Ectodermal cell (in vitro differentiated cells): Measurements from ENCODE around the gene MON1A. TPM values are rescaled to one million over a fixed set of nuclear protein-coding genes. Genes with fewer than 3 reads are reported as not detected.

ENCODE experiments used
- H3K27ac ChIP-seq: 2 replicates; pipeline ENCODE4 v1.7.0; 2013; ENCODE audit warnings: mild to moderate bottlenecking, low read depth, low read length; ENCODE audit not compliant: insufficient read depth, poor library complexity, severe bottlenecking
- H3K27me3 ChIP-seq: 2 replicates; pipeline ENCODE4 v1.7.0; 2013; ENCODE audit warnings: mild to moderate bottlenecking, low read length; ENCODE audit not compliant: insufficient read depth, control insufficient read depth, poor library complexity, severe bottlenecking
- H3K36me3 ChIP-seq: one replicate; pipeline ENCODE4 v1.7.0; 2013; ENCODE audit warnings: low read length; ENCODE audit not compliant: control insufficient read depth, insufficient read depth
- H3K4me1 ChIP-seq: one replicate; pipeline ENCODE4 v1.7.0; 2013; ENCODE audit warnings: low read length; ENCODE audit not compliant: control insufficient read depth, insufficient read depth
- H3K4me3 ChIP-seq: 2 replicates; pipeline ENCODE4 v1.7.0; 2013; ENCODE audit warnings: low read depth, low read length, control low read depth; ENCODE audit not compliant: insufficient read depth
- H3K9me3 ChIP-seq: 2 replicates; pipeline ENCODE4 v1.7.0; 2013; ENCODE audit warnings: mild to moderate bottlenecking, low read length, moderate library complexity; ENCODE audit not compliant: control insufficient read depth
- WGBS, 2 experiments: methylation state at CpG; one replicate each; pipeline ENCODE4 v1.1.7; 2013; ENCODE audit warnings: missing lambda C conversion rate in 2 of 2; 5-methylcytosine and 5-hydroxymethylcytosine counted together
- polyA plus RNA-seq, 4 experiments: library from polyadenylated mRNA; stranded (reverse); fragments of 50-300 nt; gene quantifications; one replicate each; pipeline ENCODE4 v1.2.3, GENCODE V29; 2013

Gene MON1A, protein sequence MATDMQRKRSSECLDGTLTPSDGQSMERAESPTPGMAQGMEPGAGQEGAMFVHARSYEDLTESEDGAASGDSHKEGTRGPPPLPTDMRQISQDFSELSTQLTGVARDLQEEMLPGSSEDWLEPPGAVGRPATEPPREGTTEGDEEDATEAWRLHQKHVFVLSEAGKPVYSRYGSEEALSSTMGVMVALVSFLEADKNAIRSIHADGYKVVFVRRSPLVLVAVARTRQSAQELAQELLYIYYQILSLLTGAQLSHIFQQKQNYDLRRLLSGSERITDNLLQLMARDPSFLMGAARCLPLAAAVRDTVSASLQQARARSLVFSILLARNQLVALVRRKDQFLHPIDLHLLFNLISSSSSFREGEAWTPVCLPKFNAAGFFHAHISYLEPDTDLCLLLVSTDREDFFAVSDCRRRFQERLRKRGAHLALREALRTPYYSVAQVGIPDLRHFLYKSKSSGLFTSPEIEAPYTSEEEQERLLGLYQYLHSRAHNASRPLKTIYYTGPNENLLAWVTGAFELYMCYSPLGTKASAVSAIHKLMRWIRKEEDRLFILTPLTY
- polyA plus RNA-seq (2013, experiment 1 of 4): 10.0 TPM
- 7.7 TPM for polyA plus RNA-seq (2013, experiment 2 of 4)
- 7.5 TPM for polyA plus RNA-seq (2013, experiment 3 of 4)
- 7.8 TPM for polyA plus RNA-seq (2013, experiment 4 of 4)

DNA sequence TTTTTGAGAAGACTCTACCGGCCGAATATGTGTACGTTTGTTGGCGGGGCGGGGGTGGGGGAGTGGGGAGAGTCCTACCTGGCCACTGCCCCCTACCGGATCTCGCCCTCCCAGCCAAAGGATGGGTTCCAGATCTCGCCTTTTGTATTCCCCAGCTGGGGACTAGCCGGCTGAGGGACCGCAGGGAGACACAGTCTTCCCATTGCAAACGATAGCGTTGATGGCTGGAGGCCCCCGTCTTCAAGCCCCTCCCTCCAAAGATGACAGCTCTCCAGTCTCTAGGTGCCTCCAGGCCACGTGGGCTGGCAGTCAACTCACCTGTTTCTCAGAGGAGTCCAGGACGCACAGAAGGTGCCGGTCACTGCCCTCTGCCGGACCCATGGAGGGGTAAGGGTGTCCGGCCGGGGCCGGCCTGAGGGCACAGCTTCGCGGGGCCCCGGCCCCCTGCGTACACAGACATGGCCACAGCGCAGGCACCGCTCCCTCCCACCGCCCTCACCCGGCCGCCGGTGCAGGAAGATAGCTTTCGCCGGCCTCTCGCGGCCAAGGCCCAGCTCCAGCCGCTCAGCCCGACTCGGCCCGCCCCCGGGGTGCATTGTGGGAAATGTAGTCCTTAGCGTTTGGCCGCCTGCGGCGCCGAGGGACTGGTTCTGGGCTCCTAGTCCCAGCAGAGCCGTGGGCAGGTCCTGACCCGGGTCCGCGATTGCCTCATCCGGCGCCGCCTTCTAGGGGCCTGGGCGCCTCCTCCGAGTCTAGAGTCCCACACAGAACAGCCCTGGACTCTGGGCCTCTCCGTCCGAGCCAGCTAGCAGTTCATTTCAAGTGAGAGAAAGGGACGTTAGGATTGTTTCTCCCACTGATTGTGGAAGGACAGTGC, at the start of gene MON1A:
TSS of gene MON1A (minus strand) at position 521 of the 877 bp plus-strand sequence. CDS start 16,465 bp downstream, outside the sequence.
- no peaks in the 10 kb centered on the region for H3K9me3 ChIP-seq
- H3K27me3 ChIP-seq: no peaks in the 10 kb centered on the region
- H3K4me3 ChIP-seq: peak within 1 kb of the TSS; percentile 89
- no peaks in the 10 kb centered on the region for H3K36me3 ChIP-seq
- peaks cover 10% of the 10 kb centered on the region for H3K4me1 ChIP-seq
- peak within 1 kb of the TSS; percentile 67 for H3K27ac ChIP-seq
- WGBS, 2 experiments: 4% methylated on average over 56 of the region's 56 CpGs

DNA sequence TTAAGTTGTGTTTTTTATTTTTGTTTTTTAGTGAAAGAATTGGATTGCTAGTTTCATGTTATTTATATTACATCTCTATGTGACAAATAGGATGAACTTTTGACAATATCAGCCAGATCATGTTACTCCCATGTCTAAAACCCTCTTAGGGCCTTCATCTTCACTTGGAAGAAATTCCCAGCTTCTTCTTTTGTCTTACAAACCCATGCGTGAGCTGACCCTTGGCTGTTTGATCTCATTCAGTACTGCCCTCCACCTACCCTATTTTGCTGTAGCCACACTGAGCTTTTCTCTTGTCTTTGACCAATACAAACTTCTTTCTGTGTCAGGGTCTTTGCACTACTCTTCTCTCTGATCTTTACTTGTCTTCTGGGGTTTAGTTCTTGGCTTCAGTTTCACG, 47.3 kb upstream of the MON1A start:
- peak overlapping the region; percentile 45 for H3K27ac ChIP-seq
- 27 to 32% methylated on average over 2 of the region's 2 CpGs for WGBS, 2 experiments
- no peak overlapping the region for H3K4me3 ChIP-seq
- H3K4me1 ChIP-seq: peaks cover 11% of the 10 kb centered on the region
- no peaks in the 10 kb centered on the region for H3K27me3 ChIP-seq
- H3K9me3 ChIP-seq: no peaks in the 10 kb centered on the region
- H3K36me3 ChIP-seq: peaks cover 13% of the 10 kb centered on the region

DNA sequence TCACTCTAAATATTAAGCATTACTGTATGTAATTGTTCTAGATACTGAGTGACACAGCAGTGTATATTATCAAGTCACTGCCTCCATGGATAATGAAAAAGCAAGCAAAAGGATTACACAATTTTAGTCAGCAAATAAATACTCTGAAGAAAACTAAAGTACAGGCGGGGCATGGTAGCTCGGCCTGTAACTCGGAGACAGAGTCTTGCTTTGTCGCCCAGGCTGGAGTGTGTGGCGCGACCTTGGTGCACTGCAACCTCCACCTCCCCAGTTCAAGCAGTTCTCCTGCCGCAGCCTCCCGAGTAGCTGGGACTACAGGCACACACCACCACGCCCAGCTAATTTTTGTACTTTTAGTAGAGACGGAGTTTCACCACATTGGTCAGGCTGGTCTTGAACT, 43.0 kb upstream of the MON1A start:
- Histone ChIP-seq H3K27me3 (no peaks in the 10 kb centered on the region), H3K4me3 (no peak overlapping the region), H3K4me1 (peaks cover 11% of the 10 kb centered on the region), H3K36me3 (peaks cover 13% of the 10 kb centered on the region), H3K9me3 (no peaks in the 10 kb centered on the region), H3K27ac (no peak overlapping the region)
- 91 to 94% methylated on average over 10 of the region's 10 CpGs for WGBS, 2 experiments

DNA sequence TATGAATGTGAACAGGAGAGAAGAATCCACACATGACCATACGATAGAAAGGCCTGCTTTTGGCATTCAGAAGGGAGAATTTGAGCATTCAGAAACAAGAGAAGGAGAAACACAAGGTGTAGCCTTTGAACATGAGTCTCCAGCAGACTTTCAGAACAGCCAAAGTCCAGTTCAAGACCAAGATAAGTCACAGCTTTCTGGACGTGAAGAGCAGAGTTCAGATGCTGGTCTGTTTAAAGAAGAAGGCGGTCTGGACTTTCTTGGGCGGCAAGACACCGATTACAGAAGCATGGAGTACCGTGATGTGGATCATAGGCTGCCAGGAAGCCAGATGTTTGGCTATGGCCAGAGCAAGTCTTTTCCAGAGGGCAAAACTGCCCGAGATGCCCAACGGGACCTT, 38.7 kb upstream of the MON1A start:
- H3K4me3 ChIP-seq: no peak overlapping the region
- H3K4me1 ChIP-seq: no peaks in the 10 kb centered on the region
- 95 to 97% methylated on average over 8 of the region's 8 CpGs for WGBS, 2 experiments
- H3K27me3 ChIP-seq: no peaks in the 10 kb centered on the region
- H3K36me3 ChIP-seq: peaks cover 4% of the 10 kb centered on the region
- no peak overlapping the region for H3K27ac ChIP-seq
- no peaks in the 10 kb centered on the region for H3K9me3 ChIP-seq

DNA sequence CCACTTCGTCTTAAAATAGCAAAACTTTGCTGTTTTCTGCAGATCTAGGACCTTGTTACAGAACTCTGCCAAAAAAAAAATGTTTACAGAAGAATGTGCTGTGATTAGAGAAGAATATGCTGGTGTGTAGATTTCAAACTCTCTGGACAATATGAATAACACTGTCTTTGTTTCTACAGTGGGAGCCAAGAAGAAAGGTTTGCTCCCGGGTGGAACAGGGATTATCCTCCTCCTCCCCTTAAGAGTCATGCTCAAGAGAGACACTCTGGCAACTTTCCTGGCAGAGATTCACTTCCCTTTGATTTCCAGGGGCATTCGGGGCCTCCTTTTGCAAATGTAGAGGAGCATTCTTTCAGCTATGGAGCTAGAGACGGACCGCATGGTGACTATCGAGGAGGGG, 37.7 kb upstream of the MON1A start:
- Histone ChIP-seq H3K36me3 (peaks cover 3% of the 10 kb centered on the region), H3K4me1 (no peaks in the 10 kb centered on the region), H3K27ac (no peak overlapping the region), H3K9me3 (no peaks in the 10 kb centered on the region), H3K4me3 (no peak overlapping the region), H3K27me3 (no peaks in the 10 kb centered on the region)
- WGBS, 2 experiments: 89 to 92% methylated on average over 6 of the region's 6 CpGs

DNA sequence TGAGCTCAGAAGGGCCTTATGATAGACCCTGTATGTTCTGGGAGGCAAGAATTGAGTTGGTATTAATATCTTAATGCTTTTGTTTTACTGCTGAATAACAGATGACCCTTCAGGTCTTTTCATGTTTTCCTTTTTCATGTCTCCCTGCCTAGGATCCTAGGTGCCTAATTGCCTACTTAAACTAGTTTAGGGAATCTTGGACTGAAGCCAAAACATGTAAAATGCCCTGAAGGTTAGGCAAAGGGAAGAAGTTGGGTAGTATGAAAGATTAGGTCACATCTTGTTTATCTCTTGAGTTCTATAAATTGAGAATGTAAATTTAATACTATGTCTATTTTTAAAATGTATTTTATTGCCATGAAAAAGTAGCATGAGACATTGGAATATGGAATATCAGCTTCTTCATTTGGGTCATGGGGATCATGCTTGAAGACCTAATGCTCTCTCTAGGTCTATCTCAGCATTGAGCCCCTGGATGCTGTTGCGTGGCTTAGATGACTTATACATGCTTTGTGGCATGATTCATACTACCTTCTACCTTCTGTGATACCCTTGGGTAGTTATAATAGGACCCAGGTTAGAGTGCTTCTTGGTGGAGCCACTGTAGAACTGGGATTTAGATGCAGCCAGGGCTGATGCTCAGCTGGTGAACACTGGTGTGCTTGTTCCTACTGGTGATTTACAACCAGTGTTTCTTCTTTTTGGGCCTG, 36.8 kb upstream of the MON1A start:
- Histone ChIP-seq H3K27ac (no peak overlapping the region), H3K27me3 (no peaks in the 10 kb centered on the region), H3K4me3 (no peak overlapping the region), H3K9me3 (no peaks in the 10 kb centered on the region), H3K4me1 (no peaks in the 10 kb centered on the region), H3K36me3 (peaks cover 4% of the 10 kb centered on the region)
- WGBS, 2 experiments: 100% methylated on average over 1 of the region's 1 CpG

DNA sequence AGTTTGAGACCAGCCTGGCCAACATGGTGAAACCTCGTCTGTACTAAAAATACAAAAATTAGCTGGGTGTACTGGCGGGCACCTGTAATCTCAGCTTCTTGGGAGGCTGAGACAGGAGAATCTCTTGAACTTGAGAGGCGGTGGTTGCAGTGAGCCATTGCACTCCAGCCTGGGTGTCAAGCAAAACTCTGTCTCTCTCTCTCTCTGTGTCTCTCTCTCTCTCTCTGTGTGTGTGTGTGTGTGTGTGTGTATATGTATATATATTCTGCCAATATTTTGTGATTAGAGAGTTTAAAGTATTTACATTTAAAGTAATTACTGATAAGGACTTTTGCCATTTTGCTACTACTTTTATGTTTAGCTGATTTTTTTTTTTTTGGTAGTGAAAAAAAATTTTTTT, 26.0 kb upstream of the MON1A start:
- Histone ChIP-seq H3K9me3 (no peaks in the 10 kb centered on the region), H3K4me1 (no peaks in the 10 kb centered on the region), H3K4me3 (no peak overlapping the region), H3K36me3 (no peaks in the 10 kb centered on the region), H3K27me3 (no peaks in the 10 kb centered on the region), H3K27ac (no peak overlapping the region)
- WGBS, 2 experiments: 92 to 96% methylated on average over 3 of the region's 3 CpGs

DNA sequence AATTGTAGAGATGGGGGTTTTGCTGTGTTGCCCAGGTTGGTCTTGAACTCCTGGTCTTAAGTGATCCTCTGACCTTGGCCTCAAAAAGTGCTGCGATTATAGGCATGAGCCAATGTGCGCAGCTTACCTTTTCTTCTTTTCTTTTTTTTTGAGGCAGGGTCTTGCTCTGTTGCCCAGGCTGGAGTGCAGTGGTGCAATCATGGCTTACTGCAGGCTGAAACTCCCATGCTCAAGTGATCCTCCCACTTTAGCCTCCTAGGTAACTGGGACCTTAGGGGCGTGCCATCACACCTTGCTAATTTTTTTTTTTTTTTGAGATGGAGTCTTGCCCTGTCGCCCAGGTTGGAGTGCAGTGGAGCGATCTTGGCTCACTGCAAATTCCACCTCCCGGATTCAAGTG, 23.3 kb upstream of the MON1A start:
- Histone ChIP-seq H3K4me1 (no peaks in the 10 kb centered on the region), H3K27ac (no peak overlapping the region), H3K27me3 (no peaks in the 10 kb centered on the region), H3K4me3 (no peak overlapping the region), H3K9me3 (no peaks in the 10 kb centered on the region), H3K36me3 (no peaks in the 10 kb centered on the region)
- WGBS, 2 experiments: 93% methylated on average over 6 of the region's 6 CpGs

DNA sequence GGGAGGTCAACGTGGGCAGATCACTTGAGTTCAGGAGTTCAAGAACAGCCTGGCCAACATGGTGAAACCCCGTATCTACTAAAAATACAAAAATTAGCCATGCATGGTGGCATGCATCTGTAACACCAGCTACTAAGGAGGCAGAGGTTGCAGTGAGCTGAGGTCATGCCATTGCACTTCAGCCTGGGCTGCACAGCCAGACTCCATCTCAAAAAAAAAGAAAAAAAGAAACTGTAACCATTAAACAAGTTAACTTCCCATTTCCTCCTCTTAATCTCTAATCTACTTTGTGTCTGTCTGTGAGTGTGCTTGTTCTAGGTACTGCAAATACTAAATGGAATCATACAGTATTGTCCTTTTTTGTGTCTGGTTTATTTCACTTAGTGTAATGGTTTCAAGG, 13.0 kb upstream of the MON1A start:
- Histone ChIP-seq H3K4me1 (no peaks in the 10 kb centered on the region), H3K36me3 (no peaks in the 10 kb centered on the region), H3K4me3 (no peak overlapping the region), H3K9me3 (no peaks in the 10 kb centered on the region), H3K27me3 (no peaks in the 10 kb centered on the region), H3K27ac (no peak overlapping the region)
- WGBS, 2 experiments: 90 to 96% methylated on average over 2 of the region's 2 CpGs
